ENCODE results near the gene SMARCC2. TPM values are rescaled to one million over a fixed set of nuclear protein-coding genes. Genes with fewer than 3 reads are reported as not detected.
A peak's percentile ranks its signal among the peaks of the same experiment; 100 is the strongest.

SMARCC2 gene
- total and polyA plus RNA-seq, 9 of the 15 experiments (the other 6 are each of a cell fraction or from before 2014, with no cell fraction given) = 11.9 to 86.0 (median 36.6) TPM

GRCh38 chr12:56224102-56224701, 34.9 kb upstream of the SMARCC2 start, which contains the start of gene NABP2 (continued):
- TF ChIP-seq CREB3L1 (IDR thresholded peaks at IDR 0.05; ENCODE audit: borderline replicate concordance, low read depth) = peak; percentile 81; the same call in 1 of the 2 replicates
- peak; percentile 86 for TF ChIP-seq ZZZ3 (IDR thresholded peaks at IDR 0.05)
- TF ChIP-seq, protein P1, sequence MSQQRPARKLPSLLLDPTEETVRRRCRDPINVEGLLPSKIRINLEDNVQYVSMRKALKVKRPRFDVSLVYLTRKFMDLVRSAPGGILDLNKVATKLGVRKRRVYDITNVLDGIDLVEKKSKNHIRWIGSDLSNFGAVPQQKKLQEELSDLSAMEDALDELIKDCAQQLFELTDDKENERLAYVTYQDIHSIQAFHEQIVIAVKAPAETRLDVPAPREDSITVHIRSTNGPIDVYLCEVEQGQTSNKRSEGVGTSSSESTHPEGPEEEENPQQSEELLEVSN (IDR thresholded peaks at IDR 0.05; ENCODE audit: borderline replicate concordance in 1 of 2, extremely low read depth in 1 of 2, insufficient read depth in 1 of 2, insufficient read length in 1 of 2, low read depth in 1 of 2, low read length in 1 of 2, poor library complexity in 1 of 2, severe bottlenecking in 1 of 2) = peak; percentile 91 to 97
- TF ChIP-seq KAT2B (IDR thresholded peaks at IDR 0.05; ENCODE audit: low read depth, low read length) = peak; percentile 89
- peak; percentile 54 for TF ChIP-seq HNRNPK (IDR thresholded peaks at IDR 0.05; ENCODE audit: low read depth, low read length, poor library complexity, severe bottlenecking)
- peak; percentile 89 for TF ChIP-seq EP400 (IDR thresholded peaks at IDR 0.05)
- TF ChIP-seq THRB (CRISPR knock-in tag; conservative IDR thresholded peaks at IDR 0.05) = no peak
- TF ChIP-seq TFAP4 (CRISPR knock-in tag; IDR thresholded peaks at IDR 0.05; ENCODE audit: borderline replicate concordance) = peak; percentile 83
- TF ChIP-seq, protein P2, sequence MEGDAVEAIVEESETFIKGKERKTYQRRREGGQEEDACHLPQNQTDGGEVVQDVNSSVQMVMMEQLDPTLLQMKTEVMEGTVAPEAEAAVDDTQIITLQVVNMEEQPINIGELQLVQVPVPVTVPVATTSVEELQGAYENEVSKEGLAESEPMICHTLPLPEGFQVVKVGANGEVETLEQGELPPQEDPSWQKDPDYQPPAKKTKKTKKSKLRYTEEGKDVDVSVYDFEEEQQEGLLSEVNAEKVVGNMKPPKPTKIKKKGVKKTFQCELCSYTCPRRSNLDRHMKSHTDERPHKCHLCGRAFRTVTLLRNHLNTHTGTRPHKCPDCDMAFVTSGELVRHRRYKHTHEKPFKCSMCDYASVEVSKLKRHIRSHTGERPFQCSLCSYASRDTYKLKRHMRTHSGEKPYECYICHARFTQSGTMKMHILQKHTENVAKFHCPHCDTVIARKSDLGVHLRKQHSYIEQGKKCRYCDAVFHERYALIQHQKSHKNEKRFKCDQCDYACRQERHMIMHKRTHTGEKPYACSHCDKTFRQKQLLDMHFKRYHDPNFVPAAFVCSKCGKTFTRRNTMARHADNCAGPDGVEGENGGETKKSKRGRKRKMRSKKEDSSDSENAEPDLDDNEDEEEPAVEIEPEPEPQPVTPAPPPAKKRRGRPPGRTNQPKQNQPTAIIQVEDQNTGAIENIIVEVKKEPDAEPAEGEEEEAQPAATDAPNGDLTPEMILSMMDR (IDR thresholded peaks at IDR 0.05 in 2 of 3, conservative IDR thresholded peaks at IDR 0.05 in 1 of 3; ENCODE audit: insufficient read depth in 2 of 3, low read depth in 1 of 3, low read length in 3 of 3) = peak; percentile 81 to 96 (median 81)
- TF ChIP-seq HMGN3 (IDR thresholded peaks at IDR 0.05; ENCODE audit: borderline replicate concordance, extremely low read depth, insufficient read length, low read depth, low read length) = peak; percentile 83
- peak; percentile 68; the same call in 1 of the 2 replicates for TF ChIP-seq ZNF197 (CRISPR knock-in tag; IDR thresholded peaks at IDR 0.05; ENCODE audit: low read depth)
- TF ChIP-seq NUFIP1 (IDR thresholded peaks at IDR 0.05; ENCODE audit: partially characterized antibody) = no peak
- TF ChIP-seq CBX1 (IDR thresholded peaks at IDR 0.05; ENCODE audit: low read depth) = peak; percentile 62; the same call in 1 of the 2 replicates
- TF ChIP-seq SMAD4 (CRISPR knock-in tag; conservative IDR thresholded peaks at IDR 0.05) = peak; percentile 57
- peak; percentile 77 to 82; a peak in 2 of 4 replicates for TF ChIP-seq MAZ (CRISPR knock-in tag; conservative IDR thresholded peaks at IDR 0.05 in 1 of 2, IDR thresholded peaks at IDR 0.05 in 1 of 2)
- TF ChIP-seq C11orf30 (IDR thresholded peaks at IDR 0.05; ENCODE audit: low read depth) = peak; percentile 80
- TF ChIP-seq RB1 (IDR thresholded peaks at IDR 0.05; ENCODE audit: low read depth) = peak; percentile 97
- TF ChIP-seq ARID1B (IDR thresholded peaks at IDR 0.05) = 0 out of 2 replicates have a peak, but pooled peaks have one; percentile 36
- TF ChIP-seq TBP (optimal IDR thresholded peaks at IDR 0.05; ENCODE audit: low read depth, low read length) = peak; percentile 41
- TF ChIP-seq MEF2D (tag; conservative IDR thresholded peaks at IDR 0.05; ENCODE audit: low read depth) = no peak

All from K562 (cell line).